ENCODE results near the gene BEND7.

DNA sequence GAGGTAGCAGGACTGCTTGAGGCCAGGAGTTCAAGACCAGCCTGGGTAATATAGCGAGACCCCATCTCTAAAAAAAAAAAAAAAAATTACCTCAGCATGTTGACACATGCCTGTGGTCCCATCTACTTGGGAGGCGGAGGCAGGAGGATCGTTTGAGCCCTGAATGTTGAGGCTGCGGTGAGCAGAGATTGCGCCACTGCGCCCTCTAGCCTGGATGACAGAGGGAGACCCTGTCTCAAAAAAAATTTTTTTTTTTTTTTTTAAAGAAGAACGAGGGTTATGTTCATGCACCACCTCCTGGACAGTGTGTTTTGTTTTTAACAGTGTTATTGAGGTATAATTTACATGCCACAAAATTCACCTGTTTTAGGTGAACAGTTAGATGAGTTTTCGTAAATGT, 129.6 kb downstream of the BEND7 start:
- no peak for TF ChIP-seq POLR2AphosphoS5 (IDR thresholded peaks at IDR 0.05)
- TF ChIP-seq, protein P1, sequence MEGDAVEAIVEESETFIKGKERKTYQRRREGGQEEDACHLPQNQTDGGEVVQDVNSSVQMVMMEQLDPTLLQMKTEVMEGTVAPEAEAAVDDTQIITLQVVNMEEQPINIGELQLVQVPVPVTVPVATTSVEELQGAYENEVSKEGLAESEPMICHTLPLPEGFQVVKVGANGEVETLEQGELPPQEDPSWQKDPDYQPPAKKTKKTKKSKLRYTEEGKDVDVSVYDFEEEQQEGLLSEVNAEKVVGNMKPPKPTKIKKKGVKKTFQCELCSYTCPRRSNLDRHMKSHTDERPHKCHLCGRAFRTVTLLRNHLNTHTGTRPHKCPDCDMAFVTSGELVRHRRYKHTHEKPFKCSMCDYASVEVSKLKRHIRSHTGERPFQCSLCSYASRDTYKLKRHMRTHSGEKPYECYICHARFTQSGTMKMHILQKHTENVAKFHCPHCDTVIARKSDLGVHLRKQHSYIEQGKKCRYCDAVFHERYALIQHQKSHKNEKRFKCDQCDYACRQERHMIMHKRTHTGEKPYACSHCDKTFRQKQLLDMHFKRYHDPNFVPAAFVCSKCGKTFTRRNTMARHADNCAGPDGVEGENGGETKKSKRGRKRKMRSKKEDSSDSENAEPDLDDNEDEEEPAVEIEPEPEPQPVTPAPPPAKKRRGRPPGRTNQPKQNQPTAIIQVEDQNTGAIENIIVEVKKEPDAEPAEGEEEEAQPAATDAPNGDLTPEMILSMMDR (IDR thresholded peaks at IDR 0.05) = no peak
